Kasumi-1 (cell line): Measurements from ENCODE around the gene FOXP1.
A peak's percentile ranks its signal among the peaks of the same experiment; 100 is the strongest.
"Not testable (repeated sequence)": the region's sequence is repeated elsewhere in the genome, so short reads cannot be mapped to it uniquely, and the experiment has no call there.

Experiments
- DNase-seq, 2 experiments: peaks; one replicate each; lab custom pipeline; 2025; lab: John Stamatoyannopoulos, UW

The FOXP1 gene

GRCh38 chr3:70975981-70976380 is 607.5 kb downstream of the FOXP1 start:
- not testable (repeated sequence) for DNase-seq

DNA sequence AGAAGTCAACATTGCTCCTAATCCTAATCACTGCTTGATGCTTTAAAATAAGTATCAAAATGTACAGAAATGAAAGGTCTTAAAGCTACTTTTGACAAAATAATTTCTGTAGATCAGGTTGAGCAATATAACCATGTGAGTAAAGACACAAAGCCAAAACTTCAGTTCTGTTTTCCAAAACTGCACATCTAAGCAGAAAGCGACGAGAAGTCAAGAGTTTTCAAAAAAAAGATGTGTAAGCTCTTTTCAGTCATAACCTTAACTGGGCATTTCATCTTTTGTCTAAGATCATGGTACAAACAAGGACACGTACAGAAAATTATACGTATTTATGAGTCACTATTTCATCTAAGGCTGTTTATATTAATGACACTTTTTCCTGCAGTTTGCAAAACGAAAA is 608.8 kb downstream of the FOXP1 start:
- DNase-seq, result no peak

DNA sequence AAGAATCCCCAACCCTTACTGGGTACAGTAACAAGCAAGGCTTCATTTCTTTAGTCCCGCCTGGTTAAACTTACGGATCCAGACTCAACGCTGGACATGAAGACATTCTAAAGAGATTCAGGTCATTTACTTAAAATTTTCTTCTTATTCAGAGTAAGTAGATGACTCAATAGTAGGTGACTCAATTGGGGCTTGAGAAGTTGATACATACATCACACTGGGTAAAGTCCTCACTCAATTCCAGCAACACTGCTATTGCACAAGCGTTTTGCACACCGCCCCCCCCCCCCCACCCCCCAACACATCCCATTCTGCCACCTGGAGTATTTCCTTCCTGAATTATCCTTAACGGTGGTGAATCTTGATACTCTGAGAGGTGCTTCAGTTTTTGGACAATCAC is 610.0 kb downstream of the FOXP1 start:
- DNase-seq, result no peak

GRCh38 chr3:70972855-70973254 is 610.7 kb downstream of the FOXP1 start:
- no peak for DNase-seq

- DNase-seq, result no peak
Observed at GRCh38 chr3:70970952-70971351, 612.6 kb downstream of the FOXP1 start.

- no peak for DNase-seq
Observed at GRCh38 chr3:70970171-70970570, 613.4 kb downstream of the FOXP1 start.

DNA sequence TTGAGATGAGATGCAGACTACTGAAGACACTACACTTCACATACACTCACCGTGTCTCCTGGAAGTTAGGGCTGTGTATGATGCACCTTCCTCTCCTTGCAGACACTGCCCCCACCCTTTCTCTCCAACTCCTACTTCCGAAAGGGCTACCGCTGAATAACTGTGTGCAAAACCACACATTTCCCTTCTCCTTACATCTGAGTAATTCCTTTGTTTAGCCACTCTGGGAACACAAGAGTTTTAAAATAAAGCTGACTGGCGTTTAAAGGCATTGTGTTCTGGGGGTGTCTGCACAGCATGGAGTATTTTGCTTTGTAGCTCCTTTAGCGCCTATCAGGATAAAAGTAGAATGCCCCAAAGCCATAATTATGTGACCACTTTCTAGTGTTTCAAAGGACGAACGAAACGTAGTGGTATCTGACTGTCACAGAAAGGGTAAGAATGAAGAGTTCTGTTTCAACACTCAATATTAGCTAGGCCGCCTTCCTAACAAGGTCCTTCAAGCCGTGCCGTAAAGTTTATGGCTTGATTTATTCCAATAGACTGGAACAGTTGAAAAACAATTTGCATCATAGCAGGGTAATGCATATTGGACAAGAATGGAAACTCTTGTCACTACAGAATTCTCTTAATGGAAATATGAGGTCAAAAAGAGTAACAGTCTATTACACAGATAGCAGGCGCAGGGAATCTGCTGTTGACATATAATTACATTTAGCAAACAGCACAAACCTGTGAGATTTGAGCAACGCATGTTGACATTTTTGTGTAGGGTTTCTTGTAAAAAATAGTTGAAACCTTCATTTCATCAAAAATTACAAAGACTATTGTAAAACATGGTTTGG is 619.9 kb downstream of the FOXP1 start:
- peak; percentile 9 to 16 for DNase-seq

DNA sequence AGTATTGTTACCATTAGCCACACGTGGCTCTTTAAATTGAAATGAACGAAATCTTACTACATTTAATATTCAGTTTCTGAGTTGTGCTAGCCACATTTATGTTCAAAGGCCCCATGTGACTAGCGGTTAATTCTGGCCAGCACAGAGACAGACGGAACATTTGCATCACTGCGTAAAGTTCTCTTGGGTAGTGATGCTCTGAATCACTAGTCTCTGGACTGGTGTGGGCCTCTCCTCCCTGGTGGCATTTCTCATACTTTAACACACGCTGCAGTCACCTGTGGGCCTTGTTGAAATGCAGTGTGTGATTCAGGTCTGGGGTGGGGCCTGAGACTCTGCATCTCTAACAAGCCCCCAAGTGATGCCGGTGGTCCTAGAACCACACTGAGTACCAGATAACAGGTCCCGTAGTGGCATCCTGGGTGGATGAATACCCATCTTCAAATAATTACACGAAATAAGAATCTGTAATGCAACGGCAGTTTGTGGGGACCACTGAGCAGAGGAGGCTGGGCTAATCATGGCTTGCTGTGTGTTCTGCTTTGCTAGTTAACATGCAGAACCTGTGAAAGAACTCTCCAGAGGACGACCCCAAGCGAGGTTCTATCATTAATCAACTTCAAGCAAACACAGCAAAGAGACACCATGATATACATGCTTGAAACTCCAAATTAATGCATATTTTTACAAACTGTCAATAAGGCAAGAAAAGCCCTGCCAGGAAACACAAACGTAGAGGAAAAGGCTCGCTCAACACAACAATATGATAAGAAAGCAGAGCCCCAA is 623.8 kb downstream of the FOXP1 start:
- no peak for DNase-seq

DNA sequence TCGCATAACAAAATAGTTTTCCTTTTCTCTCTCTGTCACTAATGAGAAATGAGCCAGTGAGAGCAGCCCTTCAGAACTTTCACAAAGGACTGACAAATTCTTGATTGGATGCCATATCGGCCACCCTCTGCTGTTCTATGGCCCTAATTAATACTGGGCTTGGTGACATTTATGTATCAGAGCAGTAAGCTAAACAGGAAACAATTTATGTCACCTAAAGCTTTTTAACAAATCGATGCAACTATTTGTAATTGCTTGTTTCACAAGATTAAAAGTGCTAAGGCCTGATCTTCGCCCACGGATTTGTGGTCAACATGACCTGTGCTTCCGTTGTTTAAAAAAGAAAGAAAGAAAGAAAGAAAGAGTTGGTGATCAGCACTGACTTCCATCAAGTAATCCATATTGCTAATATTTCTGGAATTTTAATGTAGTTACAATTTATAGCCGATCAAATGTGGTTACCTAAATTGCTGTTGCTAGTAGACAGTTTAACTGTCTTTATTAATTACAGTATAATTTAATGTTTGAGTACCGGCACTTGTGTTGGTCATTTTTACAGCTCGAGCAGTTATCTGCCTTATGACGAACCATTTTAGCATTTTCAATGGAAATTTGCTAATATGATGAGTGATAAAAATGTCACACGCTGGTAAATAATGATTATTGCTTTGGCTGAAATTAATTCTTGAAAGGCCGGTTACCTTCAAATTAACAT is 631.3 kb downstream of the FOXP1 start:
- no peak for DNase-seq

- DNase-seq, result no peak
Observed at GRCh38 chr3:70951316-70951715, 632.2 kb downstream of the FOXP1 start.

DNA sequence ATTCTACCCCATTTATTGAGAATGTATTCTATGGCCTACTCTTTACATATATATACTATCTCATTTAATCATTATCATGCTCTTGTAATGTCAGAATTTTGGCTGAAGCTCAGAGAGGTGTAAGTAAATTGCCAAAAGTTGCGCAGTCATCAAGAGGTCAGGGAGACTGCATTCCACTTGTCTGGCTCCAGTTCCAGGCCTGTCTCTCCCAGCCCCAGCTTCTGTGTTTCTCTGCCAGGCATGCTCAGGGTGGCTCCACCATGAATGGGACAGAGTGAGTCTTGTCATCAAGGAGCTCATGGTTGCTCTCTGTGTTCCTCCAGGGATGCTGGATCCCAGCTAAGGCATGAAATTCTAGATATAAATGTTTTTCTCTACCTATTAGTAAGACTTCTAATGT is 635.9 kb downstream of the FOXP1 start:
- DNase-seq, result no peak

DNA sequence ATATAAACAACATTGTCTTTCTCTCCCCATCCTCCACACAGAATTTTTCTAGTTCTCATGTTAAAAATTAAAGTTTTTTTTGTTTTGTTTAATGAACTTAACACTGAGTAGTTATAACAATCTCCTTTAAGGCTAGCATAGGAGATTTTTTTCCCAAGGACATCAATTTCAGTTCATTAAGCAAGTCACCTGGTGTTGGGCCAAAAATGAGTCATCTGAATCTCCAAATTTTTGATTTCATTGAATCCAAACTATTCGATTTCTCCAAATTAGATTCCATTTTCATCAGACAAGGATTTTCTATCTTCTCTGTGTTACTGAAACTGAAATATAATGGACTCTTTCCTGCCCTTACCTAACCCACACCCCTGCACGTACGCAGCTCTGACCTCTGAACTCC is 639.6 kb downstream of the FOXP1 start:
- DNase-seq, result no peak

DNA sequence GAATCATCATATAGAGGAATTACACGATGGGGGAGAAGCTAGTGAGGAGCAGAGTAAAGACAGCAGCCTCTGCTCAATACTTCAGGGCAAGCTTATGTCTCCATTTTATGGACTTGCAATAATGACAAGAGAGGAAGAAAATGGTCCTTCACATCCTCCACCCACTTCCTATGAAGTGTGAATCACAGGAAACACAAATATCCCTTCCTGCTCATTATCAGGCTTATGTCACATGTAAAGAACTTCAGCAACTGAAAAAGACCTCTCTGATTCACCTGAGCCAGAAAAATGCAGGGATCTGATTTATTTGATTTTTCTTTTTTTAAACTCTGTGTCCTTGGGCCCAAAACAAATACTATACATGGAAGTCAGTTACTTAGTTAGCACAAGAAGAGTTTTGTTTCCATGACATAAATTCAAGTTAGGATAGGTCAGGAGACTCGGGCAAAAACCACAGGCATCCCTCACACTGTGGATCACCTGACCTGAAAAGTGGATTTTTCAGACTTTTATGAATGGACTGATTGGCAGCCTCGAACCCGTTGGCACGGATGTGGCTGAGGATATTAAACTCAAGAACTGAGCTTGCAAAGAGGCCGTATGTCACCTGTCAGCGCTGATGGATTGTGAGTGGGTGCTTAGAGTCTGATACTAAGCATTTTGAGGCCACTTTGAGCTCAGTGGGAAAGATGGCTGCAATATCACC is 650.3 kb downstream of the FOXP1 start:
- no peak for DNase-seq

DNA sequence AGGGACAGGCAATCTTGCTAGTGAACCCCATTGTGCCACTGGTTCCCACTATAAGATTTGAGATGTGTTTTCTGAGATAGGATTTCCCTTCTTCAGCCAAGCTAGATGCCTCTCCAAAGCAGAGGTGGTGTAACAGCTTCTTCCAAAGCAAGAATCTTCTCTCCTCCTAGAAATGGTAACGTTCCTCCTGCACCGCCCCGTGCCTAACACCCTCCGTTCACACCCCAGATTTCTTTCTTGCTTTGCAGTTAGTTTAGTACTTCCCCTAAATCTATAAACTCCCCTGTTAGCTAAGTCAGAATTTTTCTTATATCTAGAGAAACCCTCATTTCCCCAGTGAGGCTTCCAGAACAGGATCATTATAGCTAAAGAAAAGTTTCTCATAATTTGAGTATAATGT is 653.5 kb downstream of the FOXP1 start:
- DNase-seq, result no peak

DNA sequence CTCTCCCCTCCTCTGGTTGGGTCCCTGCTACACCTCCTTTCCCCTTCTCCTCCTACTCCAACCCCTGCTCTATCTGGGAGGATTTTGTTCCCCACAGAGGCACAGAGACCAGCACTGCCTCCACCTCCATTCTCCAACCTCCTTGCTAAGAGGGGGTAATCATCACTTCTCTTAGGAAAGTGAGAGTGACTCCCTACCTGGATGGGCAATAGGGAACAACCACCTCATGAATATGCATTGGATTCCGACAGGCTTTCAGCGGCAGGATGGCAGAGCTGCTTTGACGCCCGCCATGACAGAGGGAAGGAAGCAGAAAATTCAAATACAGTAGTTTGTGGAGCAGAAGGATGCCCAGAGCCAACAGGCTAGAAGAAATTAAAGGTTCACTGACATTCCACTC is 656.3 kb downstream of the FOXP1 start:
- no peak for DNase-seq

DNA sequence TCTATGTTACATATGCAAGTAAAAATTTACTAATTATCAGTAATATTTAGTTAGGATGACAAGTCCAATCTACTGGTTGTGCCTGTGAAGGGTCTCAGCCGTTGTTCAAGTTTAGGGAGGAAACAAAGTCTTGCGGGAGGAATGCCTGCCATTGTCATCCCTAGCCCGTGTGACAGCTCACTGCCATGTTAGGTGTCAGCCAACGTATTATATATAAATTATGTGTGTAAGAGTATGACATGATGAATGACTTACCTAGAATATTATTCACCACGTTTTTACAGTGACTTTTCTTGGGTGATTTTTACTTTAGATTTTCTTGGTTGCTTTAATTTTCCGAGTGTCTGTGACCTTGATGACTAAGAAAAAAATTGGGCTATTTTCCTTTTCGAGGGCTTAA is 656.7 kb downstream of the FOXP1 start:
- no peak for DNase-seq

- DNase-seq, result no peak
Observed at GRCh38 chr3:70919661-70920060, 663.9 kb downstream of the FOXP1 start.

DNA sequence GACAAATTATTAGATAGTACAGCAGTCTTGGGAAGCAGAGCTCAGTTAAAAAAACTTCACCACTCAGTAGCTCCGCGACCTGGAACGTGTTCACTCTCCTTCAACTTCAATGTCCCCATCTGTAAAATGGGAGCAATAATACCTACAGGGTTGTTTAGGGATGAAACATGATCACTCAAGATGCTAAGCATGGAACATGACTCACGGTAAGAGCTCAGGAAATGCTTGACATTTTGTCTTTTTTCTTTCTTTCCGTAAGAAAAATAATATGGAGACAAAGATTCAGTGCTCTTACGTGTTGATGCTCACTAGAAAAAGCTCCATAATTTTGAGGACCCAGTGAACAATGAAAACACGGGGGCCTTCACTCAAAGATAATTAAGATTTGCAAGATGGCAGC is 664.4 kb downstream of the FOXP1 start:
- DNase-seq, result no peak

GRCh38 chr3:70916375-70917055 is 667.0 kb downstream of the FOXP1 start:
- DNase-seq, result peak in 1 of 2 experiments; percentile 5

DNA sequence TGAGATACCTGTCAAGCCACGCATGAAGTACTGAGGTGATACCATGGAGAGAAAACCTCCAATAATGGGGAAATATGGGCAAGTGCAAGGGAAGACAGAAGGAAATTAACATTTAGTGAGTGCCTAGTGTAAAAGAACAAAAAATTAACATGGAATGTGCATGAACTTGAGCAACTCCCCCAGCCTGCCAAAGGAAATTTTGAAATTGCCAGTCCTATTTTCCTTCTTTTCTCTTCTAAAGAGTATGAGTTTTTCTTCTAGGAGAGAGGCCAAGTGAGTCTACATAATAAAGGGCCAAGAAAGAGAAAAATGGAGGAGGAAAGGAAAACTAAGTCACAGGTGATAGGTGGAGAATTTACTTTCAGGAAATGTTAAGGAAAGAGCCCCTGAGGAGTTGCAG is 668.7 kb downstream of the FOXP1 start:
- no peak for DNase-seq

- no peak for DNase-seq
Observed at GRCh38 chr3:70911719-70912118, 671.8 kb downstream of the FOXP1 start.
